Measurements from ENCODE around the gene NFIA.

The NFIA gene

DNA sequence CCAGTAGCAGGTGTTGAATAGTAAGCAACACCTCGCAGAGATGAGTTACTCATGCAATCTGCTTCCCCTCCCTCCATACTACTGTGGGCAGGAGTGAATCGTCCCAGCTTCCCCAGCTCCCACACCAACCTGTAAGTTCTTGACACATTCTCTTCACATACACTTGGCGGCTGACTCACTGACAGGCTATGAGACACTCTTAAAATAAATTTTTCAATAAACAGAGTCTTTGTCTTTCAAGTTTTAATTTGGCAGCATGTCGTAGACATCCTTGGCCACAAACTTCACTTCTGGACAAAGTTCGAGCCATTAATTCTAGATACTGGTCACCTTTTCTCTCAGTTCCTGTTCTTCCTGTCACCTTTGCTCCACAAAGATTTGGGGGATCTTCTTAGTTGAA lies 351.9 kb downstream of the NFIA start:
- DNase-seq (ENCODE audit: low spot score): no peak

DNA sequence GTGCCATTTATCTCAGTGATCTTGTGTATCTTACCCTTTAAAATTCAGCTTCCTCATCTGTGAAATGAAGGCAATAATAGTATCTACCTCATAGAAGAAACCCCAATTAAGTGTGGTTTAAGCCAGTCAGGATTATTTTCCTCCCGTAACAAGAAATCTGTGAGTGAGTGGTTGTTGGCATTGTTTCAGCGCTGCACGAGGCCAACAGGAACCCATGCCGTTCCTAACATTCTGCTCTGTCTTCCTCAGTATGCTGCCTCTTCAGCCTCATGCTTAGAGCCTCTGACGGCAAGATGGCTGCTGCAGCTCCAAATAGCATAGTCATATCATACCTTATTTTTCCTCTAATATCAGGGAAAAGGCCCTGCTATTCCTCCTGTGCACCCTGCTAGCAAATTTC lies 352.9 kb downstream of the NFIA start:
- DNase-seq (ENCODE audit: low spot score): no peak

- no peak for DNase-seq (ENCODE audit: low spot score)
Observed at GRCh38 chr1:61436016-61436415, 353.7 kb downstream of the NFIA start.

DNA sequence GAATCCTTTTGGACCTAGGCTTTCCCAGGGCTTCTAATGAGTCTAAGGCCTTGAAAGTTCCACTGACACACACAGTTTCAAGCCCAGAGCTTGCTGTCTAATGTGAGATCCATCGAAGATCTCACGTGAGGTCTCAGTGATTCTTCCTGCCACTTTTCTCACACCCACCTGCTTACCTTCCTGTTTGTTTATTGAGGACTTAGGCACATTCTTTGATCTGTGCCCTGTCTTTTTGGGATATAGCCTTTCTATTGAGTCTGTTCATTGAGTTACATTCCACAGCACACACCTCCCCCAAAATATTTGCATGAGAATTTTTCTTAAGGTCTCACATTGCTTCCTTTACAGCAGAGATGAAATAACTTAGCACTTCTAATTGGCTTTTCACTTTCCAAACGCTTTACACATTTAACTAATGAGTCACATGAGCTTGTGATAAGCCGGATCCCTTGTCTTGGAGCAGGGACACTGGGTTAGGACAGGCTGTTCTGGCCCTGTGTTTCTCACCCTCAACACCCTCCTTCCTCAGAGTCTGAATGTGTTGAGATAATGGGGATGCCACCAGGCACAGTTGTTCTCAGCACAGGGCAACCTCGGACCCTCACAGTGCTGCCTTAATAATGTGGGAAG lies 354.2 kb downstream of the NFIA start:
- no peak for DNase-seq (ENCODE audit: low spot score)

DNA sequence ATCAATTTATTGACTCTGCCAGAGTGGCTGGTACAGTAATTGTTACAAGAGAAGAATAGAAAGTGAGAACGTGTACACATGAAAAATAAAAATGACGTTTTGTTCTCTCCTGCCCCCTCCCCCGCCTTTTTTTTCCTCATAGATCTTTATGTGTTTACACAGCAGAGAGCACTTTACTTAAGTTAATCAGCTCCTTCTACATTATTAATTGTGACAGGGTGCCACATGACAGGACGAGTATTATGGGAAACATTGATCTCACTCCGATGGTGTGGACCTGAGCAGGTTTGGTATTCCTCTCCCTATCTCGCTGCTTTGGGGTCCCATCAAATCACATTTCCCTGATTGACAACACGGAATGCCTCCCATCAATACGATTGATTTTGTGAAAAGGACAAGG lies 356.9 kb downstream of the NFIA start:
- DNase-seq (ENCODE audit: low spot score): no peak

DNA sequence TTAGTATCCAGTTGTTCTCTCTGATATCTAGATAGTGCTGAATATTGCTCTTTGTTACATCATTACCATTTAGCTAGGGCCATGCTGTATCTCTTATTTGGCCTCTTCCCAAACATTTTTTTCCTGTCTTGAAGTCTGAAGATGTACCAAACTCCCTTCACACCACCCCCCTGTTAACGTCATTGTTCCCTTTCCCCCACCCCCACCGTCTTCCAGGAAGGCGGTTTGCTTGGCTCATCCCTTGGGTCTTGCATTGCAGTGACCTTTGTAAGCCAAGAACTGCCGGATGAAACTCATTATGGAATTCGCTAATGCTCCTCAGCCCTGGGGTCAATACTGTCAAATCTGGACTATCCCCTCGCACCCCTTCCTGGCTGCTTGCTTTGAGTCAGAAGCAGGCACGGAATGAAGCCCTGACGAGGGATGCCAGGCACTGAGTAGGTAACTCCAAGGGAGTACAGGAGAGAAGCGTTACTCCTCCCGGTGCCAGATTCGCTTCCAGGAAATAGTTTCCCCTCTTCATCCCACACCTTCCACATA lies 359.4 kb downstream of the NFIA start:
- DNase-seq (ENCODE audit: low spot score): no peak

- no peak for DNase-seq (ENCODE audit: low spot score)
Observed at GRCh38 chr1:61442544-61442943, 360.2 kb downstream of the NFIA start.

GRCh38 chr1:61444288-61444687 lies 361.9 kb downstream of the NFIA start:
- DNase-seq (ENCODE audit: low spot score): no peak

- no peak for DNase-seq (ENCODE audit: low spot score)
Observed at GRCh38 chr1:61445269-61445825, 363.0 kb downstream of the NFIA start.

GRCh38 chr1:61446531-61446991 lies 364.2 kb downstream of the NFIA start:
- no peak for DNase-seq (ENCODE audit: low spot score)

DNA sequence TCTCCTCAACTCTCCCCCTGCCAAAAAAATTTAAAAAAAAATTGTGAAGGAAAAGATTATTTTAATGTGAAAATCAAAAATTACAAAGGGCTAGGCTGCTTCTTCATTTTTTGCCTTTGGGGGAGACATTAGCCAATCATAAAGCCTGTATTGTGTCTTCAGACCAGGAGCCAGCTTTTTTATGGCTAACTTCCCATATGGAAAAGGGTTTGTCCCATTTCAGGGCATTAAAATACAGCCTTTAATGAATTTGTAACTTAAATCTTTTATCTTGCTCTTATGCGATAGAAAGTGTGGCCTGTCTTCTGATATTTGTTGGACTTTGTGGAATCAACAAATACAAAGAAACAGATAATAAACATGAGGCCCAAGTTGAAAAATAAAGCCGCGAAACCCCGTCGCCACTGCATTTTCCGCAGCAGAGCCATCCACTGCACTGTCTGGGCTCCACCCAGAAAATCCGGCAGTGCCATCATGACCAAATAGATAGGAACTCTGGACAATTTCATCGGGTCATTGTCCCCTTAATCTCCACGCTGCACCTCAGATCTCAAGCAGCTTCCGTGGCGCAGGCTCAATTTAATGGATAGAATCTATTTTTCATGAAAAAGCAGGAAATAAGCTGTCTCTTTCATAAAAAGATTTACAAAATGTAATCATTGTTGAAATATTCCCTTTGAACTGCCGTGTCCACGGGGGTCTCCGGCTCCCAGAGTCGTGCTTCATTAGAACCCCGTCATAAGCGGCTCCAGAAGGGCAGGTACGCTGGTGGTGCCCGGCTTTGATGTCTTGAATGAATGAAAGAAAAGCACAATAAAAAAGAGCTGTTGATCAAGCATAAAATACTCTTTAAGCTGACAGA lies 365.0 kb downstream of the NFIA start:
- DNase-seq (ENCODE audit: low spot score): no peak

GRCh38 chr1:61447968-61448430 lies 365.6 kb downstream of the NFIA start:
- no peak for DNase-seq (ENCODE audit: low spot score)

GRCh38 chr1:61448914-61449313 lies 366.6 kb downstream of the NFIA start:
- DNase-seq (ENCODE audit: low spot score): no peak

DNA sequence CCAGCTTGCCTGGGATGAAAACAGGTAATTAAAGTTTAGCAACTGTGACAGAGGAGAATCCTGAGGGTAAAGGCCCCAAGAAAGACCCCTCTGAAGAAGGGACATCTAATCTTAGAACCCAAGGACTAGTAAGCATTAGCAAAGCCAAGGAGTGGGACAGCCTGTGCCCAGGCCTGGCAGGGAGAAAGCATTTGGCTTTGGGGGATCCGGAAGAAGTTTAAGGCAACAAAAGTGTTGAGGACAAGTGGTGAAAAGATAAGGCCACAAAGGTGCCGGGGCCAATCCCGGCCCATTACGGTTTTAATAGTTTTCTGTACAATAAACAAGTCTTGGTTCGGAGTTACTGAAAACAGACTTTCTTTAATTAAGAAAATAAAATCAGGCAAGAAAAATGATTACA lies 367.0 kb downstream of the NFIA start:
- DNase-seq (ENCODE audit: low spot score): no peak

GRCh38 chr1:61450454-61450853 lies 368.1 kb downstream of the NFIA start:
- peak; percentile 16 for DNase-seq (ENCODE audit: low spot score)

DNA sequence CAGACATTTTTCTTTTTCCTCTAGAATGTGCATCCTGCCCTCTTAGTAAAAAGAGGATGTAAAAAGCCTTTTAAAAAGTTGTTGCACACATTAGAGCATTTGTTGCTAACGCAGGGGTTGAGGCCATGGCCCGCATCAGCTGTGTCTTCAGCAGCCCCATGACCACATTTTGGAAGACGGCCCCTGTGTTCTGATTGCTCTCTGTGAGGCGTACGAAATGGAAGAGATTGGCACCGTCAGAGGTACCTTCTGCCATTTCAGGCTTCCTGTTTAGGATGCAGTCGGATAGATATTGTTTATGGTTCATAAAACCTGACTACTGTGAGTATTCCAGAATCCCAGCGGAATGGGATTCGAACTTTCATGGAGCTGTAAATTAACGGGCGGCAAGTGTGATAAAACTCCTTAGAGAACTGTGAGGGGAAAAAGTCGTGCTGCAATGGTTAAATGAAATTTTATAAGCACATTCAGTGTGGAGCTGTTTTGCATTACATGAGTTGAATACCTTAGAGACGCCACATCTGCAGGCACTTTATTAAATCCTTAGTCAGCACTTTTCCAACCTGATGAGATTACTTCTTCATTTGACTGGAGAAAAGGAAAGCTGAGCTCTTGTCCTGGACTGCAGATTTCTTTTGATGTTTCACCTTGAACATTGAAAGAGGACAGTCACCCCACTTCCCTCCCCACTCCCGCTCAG lies 368.7 kb downstream of the NFIA start:
- DNase-seq (ENCODE audit: low spot score): no peak

- no peak for DNase-seq (ENCODE audit: low spot score)
Observed at GRCh38 chr1:61451572-61451968, 369.2 kb downstream of the NFIA start.

DNA sequence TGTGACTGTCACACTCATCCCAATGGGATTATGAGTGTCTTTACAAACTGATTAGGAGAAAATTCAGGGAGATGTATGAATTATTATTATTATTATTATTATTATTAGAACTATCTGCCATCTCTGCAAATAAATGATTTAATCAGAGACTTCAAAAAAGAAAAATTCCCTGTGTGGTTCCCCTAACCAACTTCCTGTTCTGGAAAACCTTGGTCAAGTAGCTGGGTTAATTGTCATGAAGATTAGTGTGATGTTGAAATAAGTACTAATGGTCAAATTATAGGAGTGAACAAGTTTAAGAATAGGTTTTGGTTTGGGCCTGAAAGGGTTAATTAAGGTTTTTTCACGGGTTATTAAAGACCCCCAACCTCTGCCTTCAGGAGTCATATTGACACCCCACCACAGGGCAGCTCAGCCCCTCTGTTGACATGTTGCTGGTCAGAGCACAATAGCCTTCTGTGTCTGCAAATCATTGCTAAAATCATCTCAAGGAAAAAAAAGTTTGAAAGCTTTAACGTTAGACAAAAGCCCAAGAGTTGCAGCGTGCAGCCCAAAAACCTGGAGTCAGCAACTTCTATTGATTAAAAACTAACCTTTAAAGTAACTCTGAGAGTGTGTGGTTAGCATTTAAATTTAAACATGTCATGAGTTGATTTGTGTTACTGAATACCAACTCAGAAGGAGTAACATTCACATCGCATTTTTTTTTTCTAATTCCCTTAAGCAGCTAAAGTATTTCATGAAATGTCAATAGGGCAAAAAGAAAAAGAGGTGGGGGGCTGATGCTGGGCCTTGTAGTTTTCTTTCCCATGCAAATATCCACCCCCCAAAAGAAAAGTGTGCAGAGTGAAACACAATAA lies 370.0 kb downstream of the NFIA start:
- DNase-seq (ENCODE audit: low spot score): no peak

- peak; percentile 34 for DNase-seq (ENCODE audit: low spot score)
Observed at GRCh38 chr1:61453111-61453961, 371.0 kb downstream of the NFIA start.

DNA sequence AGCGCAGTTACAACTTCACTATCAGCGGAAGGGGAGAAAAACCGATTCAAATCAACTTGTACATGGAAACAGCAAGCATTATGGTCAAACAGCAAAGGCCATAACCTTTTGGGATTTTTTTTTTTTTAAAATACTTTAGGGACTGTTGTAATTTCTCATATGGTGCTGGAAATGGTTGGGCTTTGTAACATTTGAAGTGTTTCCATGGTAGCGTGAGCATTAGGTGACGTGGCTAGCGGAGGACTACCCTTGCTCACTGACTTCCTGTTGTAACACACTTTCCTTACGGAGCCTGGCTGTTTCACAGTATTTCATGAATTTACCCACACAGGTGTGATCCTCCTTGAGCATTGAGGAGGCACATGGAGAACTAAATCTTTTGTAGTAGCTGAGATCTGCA lies 373.0 kb downstream of the NFIA start:
- DNase-seq (ENCODE audit: low spot score): no peak

All from HuH-7.5 (cell line).